Measurements from ENCODE around the gene RNF224.
"Not testable (repeated sequence)": the region's sequence is repeated elsewhere in the genome, so short reads cannot be mapped to it uniquely, and the experiment has no call there.

Gene RNF224

DNA sequence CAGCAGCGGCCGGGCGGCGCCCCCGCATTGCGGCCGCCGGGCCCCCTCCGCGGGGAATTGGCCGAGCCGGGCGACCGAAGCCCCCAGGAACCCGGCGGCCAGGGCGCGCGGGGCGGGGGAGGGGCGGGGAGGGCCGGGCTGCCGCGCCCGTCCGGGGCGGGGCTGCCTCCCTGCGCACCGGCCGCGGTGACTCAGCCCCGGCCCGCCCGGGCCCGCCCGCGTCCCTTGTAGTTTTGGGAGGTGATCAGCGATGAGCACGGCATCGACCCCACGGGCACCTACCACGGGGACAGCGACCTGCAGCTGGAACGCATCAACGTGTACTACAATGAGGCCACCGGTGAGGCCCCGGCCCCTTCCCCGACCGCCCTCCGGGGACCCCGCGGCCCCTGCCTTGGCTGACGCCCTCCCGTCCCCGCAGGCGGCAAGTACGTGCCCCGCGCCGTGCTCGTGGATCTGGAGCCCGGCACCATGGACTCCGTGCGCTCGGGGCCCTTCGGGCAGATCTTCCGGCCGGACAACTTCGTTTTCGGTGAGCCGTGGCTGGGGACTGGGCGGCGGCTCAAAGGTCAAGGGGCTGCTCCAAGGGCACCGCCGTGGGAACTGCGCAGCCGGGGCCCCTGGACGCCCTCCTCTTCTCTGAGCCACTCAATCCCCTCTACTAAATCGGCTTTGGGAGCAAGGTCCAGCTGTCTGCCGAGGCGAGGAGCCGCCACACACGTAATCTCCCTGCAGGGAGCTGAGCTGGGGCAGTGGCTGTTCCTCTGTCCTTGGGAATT is 14.4 kb downstream of the RNF224 start:
- DNase-seq = no peak

DNA sequence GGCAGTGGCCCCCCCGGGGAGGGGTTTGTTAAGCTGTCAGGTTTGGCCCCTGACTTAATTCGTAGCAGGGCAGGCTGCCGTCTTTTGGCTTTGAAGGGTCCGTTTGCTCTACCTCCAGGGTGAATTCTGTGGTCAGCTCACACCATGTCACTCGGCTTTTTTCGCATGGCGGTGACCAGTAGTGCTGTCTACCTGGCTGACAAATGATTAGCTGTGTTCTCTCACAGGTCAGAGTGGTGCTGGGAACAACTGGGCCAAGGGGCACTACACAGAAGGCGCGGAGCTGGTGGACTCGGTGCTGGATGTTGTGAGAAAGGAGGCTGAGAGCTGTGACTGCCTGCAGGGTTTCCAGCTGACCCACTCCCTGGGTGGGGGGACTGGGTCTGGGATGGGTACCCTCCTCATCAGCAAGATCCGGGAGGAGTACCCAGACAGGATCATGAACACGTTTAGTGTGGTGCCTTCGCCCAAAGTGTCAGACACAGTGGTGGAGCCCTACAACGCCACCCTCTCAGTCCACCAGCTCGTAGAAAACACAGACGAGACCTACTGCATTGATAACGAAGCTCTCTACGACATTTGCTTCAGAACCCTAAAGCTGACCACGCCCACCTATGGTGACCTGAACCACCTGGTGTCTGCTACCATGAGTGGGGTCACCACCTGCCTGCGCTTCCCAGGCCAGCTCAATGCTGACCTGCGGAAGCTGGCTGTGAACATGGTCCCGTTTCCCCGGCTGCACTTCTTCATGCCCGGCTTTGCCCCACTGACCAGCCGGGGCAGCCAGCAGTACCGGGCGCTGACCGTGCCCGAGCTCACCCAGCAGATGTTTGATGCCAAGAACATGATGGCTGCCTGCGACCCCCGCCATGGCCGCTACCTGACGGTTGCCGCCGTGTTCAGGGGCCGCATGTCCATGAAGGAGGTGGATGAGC is 15.2 kb downstream of the RNF224 start:
- no peak for DNase-seq

- not testable (repeated sequence) for DNase-seq
Measured at GRCh38 chr9:137243266-137243625, 15.9 kb downstream of the RNF224 start.

DNA sequence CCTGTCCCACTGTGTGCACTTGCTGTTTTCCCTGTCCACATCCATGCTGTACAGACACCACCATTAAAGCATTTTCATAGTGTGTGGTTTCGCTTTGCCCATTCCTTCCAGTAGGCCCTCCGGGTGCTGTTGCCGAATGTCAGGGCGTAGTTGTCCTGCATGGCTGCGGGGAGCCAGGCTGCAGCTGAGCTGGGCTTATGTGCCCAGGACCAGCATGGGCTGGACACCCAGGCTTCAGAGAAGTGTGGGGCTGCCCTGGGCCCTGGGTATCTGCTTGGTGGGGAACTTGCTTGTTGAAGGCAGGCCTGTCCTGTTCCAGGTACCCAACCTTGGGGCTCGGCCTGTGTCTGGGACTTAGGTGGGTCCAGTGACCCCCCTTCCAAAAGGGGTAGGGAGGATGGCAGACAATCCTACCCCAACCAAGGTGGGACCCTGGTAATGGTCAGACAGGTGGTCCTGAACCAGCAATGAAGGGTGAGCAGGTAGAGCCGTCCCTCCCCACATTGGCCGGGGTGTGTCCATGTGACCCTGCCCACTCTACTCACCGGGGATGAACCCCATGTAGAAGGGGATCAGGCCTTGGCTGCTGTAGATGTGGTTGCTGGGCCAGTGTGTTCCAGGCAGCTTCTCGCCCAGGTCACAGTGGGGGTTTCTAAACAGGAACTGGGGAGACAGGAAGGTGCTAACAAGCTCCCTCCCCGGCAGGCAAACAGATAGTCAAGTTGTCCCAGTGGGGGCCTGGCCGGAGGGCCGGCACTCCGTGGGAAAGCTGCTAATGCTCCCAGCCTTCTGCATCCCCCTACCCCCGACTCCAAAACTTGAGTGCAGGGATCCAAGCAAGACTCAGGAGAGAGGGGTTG is 16.6 kb downstream of the RNF224 start:
- no peak for DNase-seq

DNA sequence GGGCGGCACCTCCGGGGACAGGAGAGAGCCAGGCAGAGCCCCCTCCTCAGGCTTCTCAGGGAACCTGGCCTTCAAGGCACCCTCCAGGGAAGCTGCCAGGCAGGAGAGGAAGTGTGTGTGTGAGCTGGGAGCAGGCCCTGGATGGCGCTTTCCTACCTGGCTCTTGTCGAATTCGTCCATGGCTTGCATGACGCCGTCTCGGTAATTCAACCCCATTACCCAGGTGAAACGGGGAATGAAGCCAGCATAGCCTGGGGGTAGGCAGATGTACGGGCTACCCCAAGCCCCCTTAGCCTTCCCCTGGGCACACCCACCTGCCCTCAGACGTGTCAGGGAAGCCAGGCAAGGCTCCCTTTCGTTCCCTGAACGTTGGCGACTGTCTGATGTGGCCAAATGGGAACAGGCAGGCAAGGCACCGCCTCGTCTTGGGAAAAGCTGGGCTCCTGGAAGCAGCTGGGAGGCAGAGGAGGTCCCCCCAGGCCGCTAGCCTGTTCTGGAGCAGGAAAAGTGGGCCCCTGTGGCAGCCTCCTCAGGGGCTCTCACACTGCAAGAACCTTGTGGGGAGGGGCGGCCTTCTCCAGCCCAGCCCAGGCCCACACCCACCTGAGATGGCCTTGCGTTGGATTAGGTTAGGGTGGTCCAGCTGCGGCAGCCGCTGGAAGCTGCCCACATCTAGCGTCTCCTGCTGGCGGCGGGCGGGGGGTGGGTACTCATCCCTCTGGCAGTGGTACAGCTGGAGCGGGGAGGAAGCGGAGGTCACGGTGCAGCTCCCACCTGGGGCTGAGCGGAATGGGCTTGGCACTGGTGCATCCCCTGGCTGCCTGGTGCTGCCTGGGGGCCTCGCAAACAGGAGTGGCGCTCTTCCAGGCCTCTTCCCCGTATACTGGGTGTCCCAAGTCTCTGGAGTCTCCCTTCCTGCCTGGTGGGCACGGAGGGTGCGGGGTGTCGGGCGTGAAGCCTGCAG is 17.5 kb downstream of the RNF224 start:
- DNase-seq = no peak

DNA sequence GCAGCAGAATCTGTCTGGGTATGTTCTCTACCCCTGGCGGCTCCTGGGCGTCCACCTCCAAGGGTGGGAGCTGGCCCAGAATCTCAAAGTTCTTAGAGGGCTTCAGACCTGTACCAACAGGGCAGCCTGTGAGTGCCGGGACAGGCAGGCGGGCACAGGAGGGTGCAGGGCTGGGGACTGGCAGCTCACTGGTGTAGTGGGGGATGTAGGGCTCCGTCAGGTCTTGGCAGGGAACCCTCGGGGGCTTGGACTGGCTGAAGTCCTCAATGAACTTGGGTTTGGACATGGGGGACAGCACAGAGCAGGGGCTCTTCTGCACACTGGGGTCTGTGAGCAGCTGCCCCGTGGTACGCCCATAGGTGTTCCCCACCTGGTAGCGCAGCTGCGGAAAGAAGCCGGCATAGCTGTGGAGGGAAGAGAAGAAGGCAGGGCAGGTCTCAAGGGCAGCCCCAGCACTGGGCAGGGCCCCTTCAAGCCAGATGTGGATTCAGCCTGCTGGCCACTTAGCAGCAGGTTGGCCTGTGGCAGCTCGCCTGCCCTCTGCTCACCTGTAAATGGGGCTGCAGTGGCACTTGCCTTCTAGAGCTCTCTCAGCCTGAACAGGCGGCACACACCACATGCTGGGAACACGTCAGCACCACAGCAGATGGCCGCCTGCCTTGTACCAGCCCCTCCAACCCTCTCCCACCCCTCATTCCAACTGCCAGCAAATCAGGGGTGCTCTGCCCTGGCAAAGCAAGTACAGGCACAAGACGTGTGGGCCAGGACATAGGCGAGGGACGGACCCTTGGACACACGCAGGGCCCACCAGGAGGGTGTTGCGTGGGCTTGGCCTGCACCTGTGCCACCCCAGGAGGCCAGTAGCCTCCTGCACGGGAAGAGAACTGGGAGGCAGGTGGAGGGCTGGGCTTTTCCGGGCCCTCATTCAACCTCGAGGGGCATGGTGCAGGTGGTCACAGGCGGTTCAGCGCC is 18.4 kb downstream of the RNF224 start:
- no peak for DNase-seq

GRCh38 chr9:137247135-137247915 is 20.0 kb downstream of the RNF224 start:
- DNase-seq = no peak

GRCh38 chr9:137247916-137248175 is 20.5 kb downstream of the RNF224 start:
- no peak for DNase-seq

DNA sequence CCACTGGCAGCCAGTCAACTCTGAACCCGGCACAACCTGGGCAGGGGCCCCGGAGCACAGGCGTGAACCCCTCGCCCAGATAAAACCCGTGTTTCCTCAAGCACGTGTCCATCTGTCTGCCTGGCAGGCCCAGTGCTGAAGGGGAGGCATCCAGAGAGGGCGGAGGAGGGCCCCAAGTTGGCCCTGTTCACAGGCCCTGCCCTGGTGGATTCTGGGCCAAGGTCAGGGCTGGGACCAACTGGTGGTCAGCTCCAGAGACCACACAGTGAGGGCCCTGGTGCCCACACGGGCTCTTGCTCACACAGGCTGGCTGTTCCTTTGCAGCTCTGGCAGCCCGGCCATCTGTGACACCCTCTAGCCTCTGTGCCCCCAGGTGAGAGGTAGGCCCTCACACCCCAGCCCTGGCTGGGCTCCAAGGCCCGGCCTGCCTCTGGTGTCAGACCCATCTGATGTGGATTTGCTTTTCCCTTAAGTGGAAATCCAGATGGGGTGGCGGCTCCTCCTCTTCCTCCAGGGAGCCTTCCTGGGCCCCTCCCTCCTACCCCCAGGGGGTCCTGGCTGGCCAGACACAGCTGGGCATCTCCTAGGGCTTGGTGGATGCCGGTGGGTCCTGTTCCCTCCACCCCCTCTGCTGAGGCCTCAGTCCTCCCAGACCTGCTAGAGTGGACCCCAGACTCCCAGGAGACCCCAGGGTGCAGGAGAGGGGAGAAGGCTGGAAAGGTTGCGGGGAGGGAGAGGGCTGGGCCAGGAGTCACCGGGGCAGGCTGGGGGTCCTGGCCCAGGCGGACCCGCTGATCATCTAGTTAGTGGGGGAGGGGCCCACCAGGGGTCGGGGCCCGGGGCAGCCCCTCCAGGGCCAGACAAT is 23.3 kb downstream of the RNF224 start:
- no peak for DNase-seq

DNA sequence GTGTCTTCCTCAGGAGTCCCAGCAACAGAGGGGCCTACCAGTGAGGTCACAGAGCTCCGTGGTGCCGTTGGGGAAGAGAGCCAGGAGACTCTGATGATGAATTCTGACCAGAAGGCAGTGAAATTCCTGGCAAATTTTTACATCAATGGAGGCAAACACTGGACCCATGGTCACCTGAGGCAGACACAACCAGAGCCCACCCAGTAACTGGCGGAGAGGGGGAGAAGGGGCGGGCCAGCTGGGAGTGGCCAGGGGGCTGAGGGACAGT is 23.8 kb downstream of the RNF224 start, which contains the start of gene STPG3:
STPG3 (plus strand) TSS at position 93 of the 268 bp plus-strand sequence; CDS start at position 94, 1 bp downstream.
- no peak for DNase-seq

DNA sequence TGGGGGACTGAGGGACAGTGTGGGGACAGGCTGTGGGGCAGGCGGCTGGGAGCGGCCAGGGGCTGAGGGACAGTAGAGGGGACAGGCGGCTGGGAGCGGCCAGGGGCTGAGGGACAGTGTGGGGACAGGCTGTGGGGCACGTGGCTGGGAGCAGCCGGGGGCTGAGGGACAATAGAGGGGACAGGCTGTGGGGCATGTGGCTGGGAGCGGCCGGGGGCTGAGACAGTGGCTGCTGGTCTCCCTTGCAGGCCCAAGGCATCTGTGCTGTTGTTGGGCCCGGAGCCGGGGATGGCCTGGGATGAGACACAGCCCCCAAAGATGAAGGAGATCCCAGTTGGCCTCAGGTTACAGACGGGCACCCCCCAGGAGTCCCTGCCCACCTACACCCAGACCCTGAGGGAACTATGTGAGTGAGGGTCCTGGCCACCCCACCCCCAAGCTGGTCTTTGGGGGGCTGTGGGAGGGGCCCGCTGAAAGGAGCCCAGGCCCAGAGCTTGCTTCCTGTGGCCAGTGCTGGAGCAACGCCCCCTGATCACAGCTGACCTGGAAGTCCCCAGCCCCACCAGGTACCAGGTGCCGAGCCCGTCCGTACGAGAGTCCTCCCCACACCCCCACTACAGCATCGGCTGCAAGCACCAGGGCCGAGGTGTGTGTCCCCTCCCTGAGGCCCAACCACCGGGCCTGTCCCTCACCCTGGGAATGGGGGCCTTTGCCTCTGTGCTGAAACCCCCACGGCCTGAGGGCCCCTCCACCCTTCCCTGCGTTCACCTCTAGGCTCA is 24.4 kb downstream of the RNF224 start:
- no peak for DNase-seq

- no peak for DNase-seq
Measured at GRCh38 chr9:137252555-137253506, 25.5 kb downstream of the RNF224 start.

DNA sequence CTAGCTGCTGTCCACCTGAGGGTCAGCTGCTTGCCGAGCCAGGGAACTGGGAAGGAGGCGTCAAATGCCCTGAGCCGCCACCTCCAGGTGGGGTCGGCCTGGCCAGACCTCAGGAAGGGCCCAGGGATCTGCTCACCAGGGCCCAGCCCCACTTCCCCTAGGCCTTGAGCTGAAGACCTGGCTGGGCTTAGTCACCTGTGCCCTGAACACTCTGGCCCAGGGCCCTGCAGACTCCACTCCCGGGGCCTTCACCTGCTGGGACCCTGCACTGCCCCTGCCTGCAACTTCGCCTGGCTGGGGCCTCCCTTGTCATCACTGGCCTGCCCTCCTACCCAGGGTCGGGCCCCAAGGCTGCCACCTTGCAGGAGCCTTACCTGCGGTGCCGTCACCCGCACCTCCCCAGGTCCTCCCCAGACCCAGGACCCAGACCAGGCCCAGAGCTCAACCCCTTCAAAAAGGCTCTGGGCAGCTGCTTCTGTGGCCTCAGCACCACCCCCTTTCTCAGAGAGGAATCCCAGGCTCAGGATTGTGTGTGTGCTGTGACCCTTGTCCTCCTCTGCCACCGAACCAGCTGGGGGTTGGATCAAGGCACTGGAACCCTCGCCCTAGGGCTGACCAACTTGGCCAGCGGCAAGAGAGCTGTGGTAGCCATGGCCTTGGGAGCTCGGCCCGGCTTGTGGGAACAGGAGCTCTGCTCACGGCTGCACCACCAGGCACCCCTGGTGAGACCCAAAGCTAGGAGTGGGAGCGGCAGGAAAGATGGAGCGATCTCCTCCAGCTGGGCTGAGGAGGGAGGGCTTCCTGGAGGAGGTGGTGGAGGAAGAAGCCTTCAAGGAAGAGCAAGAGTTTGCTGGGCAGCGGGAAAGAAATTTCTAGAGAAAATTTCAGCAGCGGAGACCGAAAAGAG is 26.7 kb downstream of the RNF224 start:
- DNase-seq = no peak

GRCh38 chr9:137254624-137255447 is 27.5 kb downstream of the RNF224 start, which contains the start of gene NELFB:
NELFB (plus strand) TSS chr9:137255327.
- peak; percentile 69 to 89 for DNase-seq
